CD4-positive, alpha-beta T cell treated with Interleukin-12 subunit alpha and Interleukin-12 subunit beta, for 1 hour (primary cell): ENCODE measurements around the gene TBCCD1.
"Not testable (repeated sequence)": the region's sequence is repeated elsewhere in the genome, so short reads cannot be mapped to it uniquely, and the experiment has no call there.

ENCODE experiments used
- DNase-seq: peaks from one replicate; pipeline ENCODE4 v3.0.0-alpha.2; 2020

Gene TBCCD1

GRCh38 chr3:186517218-186517617 lies 49.9 kb downstream of the TBCCD1 start:
- no peak for DNase-seq

DNA sequence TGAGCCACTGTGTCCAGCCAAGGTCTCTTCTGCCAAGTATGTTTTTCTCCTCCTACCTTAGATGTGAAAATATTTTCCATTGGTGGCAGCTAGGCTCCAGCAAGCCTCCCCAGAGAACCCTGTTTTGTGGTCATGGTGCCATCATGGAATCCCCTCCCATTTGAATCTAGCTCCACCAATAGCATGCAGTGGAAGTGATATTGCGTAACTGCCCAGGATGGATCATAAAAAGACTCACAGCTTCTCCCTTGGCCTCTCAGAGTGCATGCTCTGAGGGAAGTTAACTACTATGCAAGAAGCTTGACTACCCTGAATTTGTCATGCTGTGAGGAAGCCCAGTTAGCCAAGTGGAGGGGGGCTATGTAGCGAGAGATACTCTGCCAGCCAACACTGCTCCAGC lies 50.5 kb downstream of the TBCCD1 start:
- no peak for DNase-seq

- peak; percentile 58 for DNase-seq
Observed at GRCh38 chr3:186515125-186515524, 52.0 kb downstream of the TBCCD1 start.

- peak; percentile 16 for DNase-seq
Observed at GRCh38 chr3:186514296-186515002, 52.7 kb downstream of the TBCCD1 start.

DNA sequence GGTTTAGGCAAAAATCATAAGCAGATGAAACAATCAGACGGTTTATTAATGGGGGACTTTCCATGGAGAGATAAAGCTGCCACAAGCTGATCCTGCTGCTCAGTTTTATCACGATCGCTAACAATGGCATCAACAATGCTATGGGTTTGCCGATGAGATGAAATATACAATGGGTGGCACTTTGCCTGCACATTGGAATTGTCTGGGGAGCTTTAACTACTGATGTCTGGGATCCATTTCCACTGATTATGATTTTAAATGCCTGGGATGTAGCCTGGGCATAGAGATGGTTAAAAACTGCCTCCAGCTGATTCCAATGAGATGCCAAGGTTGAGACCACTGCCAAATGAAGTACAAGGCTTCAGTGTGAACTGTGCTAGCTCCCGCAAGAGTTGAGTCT lies 53.8 kb downstream of the TBCCD1 start:
- no peak for DNase-seq

GRCh38 chr3:186512570-186513302 lies 54.4 kb downstream of the TBCCD1 start:
- no peak for DNase-seq

- DNase-seq, result no peak
Observed at GRCh38 chr3:186511702-186512101, 55.4 kb downstream of the TBCCD1 start.

DNA sequence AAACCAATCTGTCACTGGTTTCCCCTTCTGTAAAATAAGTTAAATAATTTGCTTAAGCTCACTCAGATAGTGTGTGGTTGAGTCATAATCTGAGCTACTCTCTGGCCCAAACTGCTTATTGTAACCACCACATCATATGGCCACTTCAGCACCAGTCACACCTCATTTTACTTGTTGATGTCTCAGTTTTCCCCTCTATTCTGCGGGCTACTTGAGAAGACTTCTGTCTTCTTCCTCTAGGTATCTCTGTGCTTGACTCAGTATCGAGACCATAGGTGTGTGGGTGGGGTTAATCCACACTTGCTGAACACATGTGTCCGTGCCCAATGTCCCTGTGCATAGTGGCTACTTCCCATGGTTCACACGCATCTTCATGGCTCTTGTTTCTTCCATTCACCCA lies 55.9 kb downstream of the TBCCD1 start:
- no peak for DNase-seq

DNA sequence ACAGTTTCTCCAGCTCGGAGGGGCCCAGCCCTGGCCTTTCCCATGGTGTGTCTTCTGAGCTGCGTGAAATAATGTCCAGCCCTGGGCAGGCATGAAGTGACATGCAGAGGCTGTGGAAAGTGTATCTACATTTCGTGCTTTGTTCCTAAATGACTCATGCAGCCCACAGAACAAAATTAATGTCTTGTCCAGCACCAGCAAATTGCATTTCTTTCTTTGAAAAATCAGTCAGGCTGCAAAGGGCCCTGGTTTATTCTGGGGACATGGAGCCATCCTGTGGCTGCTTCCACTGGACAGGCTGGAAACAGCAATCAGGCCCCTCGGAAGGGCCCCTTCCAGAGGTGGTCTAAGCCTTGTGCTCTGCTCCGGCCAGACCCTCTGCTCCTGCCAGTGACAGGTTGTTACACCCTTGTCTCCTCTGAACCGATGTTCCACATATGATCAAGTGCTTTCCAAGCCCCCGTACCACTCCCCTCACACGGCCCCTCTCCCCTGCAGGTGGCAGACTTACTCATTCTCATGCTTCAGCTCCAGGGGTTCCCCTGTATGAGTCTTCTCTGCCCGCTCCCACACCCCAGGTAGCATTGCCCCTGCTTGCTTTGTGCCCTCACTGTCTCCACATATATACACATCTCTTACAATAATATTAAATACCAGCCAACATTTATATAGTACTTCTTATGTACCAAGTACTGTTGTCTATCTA lies 56.6 kb downstream of the TBCCD1 start:
- no peak for DNase-seq

- DNase-seq, result no peak
Observed at GRCh38 chr3:186509423-186509822, 57.7 kb downstream of the TBCCD1 start.

DNA sequence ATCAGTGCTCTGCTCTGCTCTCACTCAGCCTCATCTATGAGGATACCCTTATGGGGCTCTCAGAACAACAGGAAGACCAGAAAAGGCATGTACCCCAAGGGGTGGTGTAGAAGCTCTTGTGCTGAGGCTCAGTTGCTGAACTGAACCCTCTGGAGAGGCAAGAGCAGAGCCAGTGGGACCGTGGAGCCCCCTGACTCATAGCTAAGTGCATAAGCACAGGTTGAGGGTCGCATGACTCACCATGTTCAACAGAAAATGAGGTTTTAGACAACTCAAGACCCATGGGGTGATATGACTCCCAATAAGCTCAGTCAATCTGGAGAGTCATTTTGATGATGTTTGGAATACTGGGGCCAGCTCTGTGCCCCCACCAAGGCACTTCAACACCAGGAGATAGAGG lies 60.3 kb downstream of the TBCCD1 start:
- no peak for DNase-seq

- no peak for DNase-seq
Observed at GRCh38 chr3:186506191-186506739, 60.9 kb downstream of the TBCCD1 start.

DNA sequence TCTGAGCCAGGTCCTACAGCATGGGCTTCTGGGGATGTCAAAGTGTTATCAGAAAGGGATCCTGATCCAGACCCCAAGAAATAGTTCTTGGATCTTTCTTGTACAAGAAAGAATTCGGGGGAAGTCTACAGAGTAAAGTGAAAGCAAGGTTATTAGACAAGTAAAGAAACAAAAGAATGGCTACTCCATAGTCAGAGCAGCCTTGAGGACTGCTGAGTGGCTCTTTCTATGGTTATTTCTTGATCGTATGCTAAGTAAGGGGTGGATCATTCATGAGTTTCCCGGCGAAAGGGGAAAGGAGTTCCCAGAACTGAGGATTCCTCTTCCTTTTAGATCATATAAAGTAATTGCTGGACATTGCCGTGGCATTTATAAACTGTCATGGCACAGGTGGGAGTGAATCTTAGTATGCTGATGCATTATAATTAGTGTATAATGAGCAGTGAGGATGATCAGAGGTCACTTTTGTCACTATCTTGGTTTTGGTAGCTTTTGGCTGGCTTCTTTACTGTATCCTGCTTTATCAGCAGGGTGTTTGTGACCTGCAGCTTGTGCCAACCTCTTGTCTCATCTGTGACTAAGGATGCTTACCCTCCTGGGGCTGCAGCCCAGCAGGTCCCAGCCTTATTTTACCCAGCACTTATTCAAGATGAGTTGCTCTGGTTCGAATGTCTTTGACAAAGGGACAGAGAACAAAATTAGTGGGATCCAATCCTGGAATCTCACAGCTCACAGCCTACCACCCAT lies 64.0 kb downstream of the TBCCD1 start:
- DNase-seq, result no peak

DNA sequence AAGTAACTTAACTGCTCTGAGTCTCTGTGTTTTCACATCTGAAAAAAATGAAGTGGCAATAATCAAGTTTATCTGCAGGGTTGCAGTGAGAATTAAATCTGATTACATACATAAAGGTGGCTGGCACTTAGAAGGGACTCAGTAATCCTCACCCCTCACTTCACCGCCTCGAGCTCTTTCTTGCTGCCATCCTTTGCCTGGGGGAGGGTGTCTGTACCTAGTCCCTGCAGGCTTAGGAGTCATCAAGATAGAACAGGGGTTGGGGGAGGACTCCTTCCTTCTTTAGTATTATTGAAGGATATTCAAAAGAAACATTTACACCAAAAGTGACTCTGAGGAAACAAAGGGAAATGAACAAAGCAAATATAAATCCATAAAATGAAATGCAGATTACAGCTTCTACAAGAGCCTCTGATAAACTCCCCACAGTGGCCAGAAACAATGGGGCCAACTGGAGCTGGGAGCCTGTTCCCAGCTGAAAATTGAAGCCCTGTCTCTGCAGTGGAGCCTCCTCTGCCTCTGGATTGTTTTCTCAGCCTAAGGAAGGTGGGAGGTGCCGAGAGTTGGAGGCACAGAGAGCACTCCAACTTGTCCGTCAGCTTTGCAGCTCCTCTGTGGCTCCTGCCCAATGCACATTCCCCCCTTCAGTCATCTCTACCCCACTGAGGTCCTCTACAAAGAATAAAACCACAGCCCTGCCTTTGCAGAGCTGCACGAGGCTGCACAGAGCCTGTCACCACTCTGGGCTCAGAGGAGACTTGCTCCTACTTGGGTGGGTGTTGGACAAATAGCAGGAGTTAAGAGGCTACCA lies 64.8 kb downstream of the TBCCD1 start:
- DNase-seq, result no peak

DNA sequence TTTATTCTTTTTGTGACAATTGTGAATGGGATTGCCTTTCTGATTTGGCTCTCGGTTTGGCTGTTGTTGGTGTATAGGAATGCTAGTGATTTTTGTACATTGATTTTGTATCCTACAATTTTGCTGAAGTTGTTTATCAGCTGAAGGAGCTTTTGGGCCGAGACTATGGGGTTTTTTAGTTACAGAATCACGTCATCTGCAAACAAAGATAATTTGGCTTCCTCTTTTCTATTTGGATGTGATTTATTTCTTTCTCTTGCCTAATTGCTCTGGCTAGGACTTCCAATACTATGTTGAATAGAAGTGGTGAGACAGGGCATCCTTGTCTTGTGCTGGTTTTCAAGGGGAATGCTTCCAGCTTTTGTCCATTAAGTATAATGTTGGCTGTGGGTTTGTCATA lies 67.2 kb downstream of the TBCCD1 start:
- not testable (repeated sequence) for DNase-seq

DNA sequence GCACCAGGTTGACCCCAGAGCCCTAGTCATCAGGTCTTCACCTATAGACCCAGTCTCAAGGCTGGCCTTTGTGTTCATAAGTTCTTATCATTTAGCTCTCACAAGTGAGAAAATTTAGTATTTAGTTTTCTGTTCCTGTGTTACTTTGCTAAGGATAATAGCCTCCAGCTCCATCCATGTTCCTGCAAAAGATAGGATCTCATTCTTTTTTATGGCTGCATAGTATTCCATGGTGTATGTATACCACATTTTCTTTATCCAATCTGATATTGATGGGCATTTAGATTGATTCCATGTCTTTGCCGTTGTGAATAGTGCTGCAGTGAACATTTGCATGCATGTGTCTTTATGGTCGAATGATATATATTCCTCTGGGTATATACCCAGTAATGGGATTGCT lies 69.1 kb downstream of the TBCCD1 start:
- not testable (repeated sequence) for DNase-seq

DNA sequence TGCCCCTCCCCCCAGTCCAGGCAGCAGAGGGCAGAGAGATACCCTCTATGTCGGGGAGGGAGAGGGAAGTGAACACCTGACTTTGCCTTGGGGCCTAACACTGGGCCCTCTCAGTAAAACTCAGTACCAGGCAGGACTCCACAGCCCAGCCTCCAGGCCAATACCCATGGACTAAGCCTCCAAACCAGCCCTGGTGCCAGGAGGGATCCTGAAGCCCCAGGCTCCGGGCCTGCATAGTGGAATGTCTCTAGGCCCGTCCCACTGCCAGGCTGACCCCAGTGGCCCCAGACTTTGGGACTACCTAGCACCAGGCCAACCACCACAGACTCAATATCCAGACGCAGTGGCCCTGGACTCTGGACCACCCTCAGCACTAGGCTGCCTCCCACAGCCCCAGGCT lies 69.5 kb downstream of the TBCCD1 start:
- no peak for DNase-seq

GRCh38 chr3:186496635-186497034 lies 70.5 kb downstream of the TBCCD1 start:
- DNase-seq, result no peak
